Superior temporal gyrus (tissue), 1 donor: Measurements from ENCODE around the gene ATP2A1.
"Not testable (repeated sequence)": the region's sequence is repeated elsewhere in the genome, so short reads cannot be mapped to it uniquely, and the experiment has no call there.

Experiments used
- DNase-seq: peaks from one replicate; pipeline ENCODE4 v3.0.0-alpha.2; 2016; ENCODE audit errors: extremely low spot score

The ATP2A1 gene

GRCh38 chr16:28859326-28859725 is 19.0 kb upstream of the ATP2A1 start:
- no peak for DNase-seq

- DNase-seq = no peak
Measured at GRCh38 chr16:28863929-28864793, 14.1 kb upstream of the ATP2A1 start.

- no peak for DNase-seq
Measured at GRCh38 chr16:28865001-28865688, 13.1 kb upstream of the ATP2A1 start.

GRCh38 chr16:28865722-28866453 is 12.4 kb upstream of the ATP2A1 start:
- DNase-seq = no peak

- no peak for DNase-seq
Measured at GRCh38 chr16:28866454-28866804, 11.9 kb upstream of the ATP2A1 start.

GRCh38 chr16:28867241-28867640 is 11.0 kb upstream of the ATP2A1 start:
- DNase-seq = no peak

GRCh38 chr16:28867646-28868045 is 10.6 kb upstream of the ATP2A1 start:
- not testable (repeated sequence) for DNase-seq

- DNase-seq = no peak
Measured at GRCh38 chr16:28869201-28869600, 9.1 kb upstream of the ATP2A1 start.

- no peak for DNase-seq
Measured at GRCh38 chr16:28872952-28873351, 5.3 kb upstream of the ATP2A1 start.

- DNase-seq = no peak
Measured at GRCh38 chr16:28873543-28874201, 4.6 kb upstream of the ATP2A1 start.

GRCh38 chr16:28874406-28874805 is 3.9 kb upstream of the ATP2A1 start:
- DNase-seq = no peak

- DNase-seq = no peak
Measured at GRCh38 chr16:28875134-28876018, 2.9 kb upstream of the ATP2A1 start.

- no peak for DNase-seq
Measured at GRCh38 chr16:28876019-28876659, 2.1 kb upstream of the ATP2A1 start.

- DNase-seq = no peak
Measured at GRCh38 chr16:28876973-28877654, 1.2 kb upstream of the ATP2A1 start.

GRCh38 chr16:28877655-28878000 is 660 bp upstream of the ATP2A1 start:
- DNase-seq = no peak

- no peak for DNase-seq
Measured at GRCh38 chr16:28879261-28879840, 1.1 kb downstream of the ATP2A1 start.

- peak; percentile 83 for DNase-seq
Measured at GRCh38 chr16:28879841-28880588, 1.7 kb downstream of the ATP2A1 start.

GRCh38 chr16:28880589-28880915 is 2.3 kb downstream of the ATP2A1 start:
- DNase-seq = no peak

GRCh38 chr16:28880955-28881354 is 2.7 kb downstream of the ATP2A1 start:
- no peak for DNase-seq
